ENCODE measurements around the gene FBXO21. TPM values are rescaled to one million over a fixed set of nuclear protein-coding genes. Genes with fewer than 3 reads are reported as not detected.

Gene FBXO21
- total and polyA plus RNA-seq, 7 experiments from 2014 or later: 30.4 to 62.9 (median 51.4) TPM

DNA sequence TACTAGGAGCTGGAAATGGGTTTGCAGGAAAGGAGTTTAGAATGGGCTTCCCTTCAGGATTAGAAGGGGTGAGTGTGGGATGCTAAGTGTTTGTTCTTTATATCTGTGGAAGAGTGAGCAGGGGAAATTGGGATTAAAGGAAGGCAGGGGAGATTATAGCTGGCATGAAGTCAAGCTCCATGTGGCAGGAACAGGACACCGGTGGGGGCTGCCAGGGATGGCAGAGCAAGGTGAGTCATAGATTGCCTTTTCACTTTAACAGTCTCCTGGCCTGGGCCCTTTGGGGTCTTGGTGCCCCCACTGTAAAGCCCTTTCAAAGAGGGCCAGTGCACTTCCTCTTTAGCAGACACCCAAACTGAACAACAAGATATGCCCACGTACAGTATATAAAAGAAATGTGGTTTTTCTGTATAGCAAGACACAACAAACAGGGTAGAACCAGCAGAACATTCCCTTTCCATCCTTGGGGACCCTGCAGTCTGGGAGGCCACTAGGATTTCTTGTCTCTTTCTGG lies 23.1 kb upstream of the FBXO21 start:
- no peak for DNase-seq
- Mint-ChIP-seq H3K27me3 (peaks cover 6 to 17% (median 11%) of the 10 kb centered on the region in 5 donors), H3K4me1 (peaks cover 0 to 2% (median 0%) of the 10 kb centered on the region in 7 donors), H3K27ac (no peak overlapping the region), H3K36me3 (no peaks in the 10 kb centered on the region), H3K4me3 (no peak overlapping the region), H3K9me3 (no peaks in the 10 kb centered on the region)
- Histone ChIP-seq H3K9me3 (ENCODE audit: control insufficient read depth in 2 of 3, low read length in 3 of 3) (no peaks in the 10 kb centered on the region), H3K27me3 (ENCODE audit: control insufficient read depth in 2 of 2, insufficient read depth in 2 of 2, low read length in 2 of 2) (no peaks in the 10 kb centered on the region), H3K36me3 (ENCODE audit: control insufficient read depth in 2 of 3, insufficient read depth in 3 of 3, low read length in 3 of 3) (no peaks in the 10 kb centered on the region), H3K4me3 (ENCODE audit: low read length) (no peak overlapping the region), H3K4me1 (ENCODE audit: control insufficient read depth in 2 of 2, insufficient read depth in 2 of 2, low read length in 2 of 2) (no peaks in the 10 kb centered on the region), H3K27ac (ENCODE audit: low read depth, low read length) (no peak overlapping the region)
- intact Hi-C loops (cut with micrococcal nuclease): loop anchor here (2.0 to 5.0 kb wide), 2 partner anchors 375 to 639 kb away; no protein-coding TSS in a partner anchor
- ChIA-PET CTCF (interaction anchor here (0.7 to 1.7 kb wide), 5 partner anchors 8 to 625 kb away, joined by 3 to 7 read pairs (median 3); no protein-coding TSS in a partner anchor), POLR2A (no interaction called here)
- no peak for ATAC-seq

DNA sequence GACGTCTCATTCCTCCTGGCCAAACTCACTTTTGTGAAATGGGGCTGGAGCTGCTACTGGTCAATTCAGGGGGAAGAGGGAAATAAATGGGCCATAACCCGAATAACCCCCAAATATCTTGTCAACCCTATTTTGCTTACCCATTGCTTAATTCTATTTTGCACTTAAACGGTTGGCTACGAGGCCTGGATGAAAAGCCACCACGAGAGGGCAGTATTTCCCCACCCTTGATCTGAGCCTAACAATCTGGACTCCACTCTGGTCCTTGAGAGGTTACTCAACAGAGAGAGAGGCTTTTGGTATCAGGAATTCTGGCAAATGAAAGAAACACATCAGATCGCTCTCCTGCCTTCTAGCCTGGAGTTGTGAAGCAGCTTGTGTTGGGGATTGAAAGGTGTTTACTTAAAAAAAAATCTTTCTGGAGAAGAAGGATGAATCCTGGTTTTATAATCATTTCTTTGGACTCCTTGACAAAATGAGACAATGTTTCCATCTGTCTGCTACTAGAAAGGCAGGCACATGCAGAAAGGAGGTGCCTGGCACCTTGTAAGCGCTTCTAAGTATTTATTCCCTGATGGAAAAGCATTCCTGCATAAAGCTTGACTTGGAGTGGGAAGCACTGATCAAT lies 22.4 kb upstream of the FBXO21 start:
- H3K9me3 ChIP-seq (ENCODE audit: control insufficient read depth in 2 of 3, low read length in 3 of 3): no peaks in the 10 kb centered on the region
- ChIA-PET POLR2A (no interaction called here), CTCF (interaction anchor here (0.7 to 1.7 kb wide), 4 partner anchors 9 to 625 kb away, joined by 3 to 7 read pairs (median 3); no protein-coding TSS in a partner anchor)
- H3K27ac Mint-ChIP-seq: no peak overlapping the region
- H3K4me1 Mint-ChIP-seq: peaks cover 0 to 4% (median 0%) of the 10 kb centered on the region in 7 donors
- intact Hi-C loops (cut with micrococcal nuclease): loop anchor here (2.0 to 5.0 kb wide), 2 partner anchors 376 to 640 kb away; no protein-coding TSS in a partner anchor
- H3K27me3 Mint-ChIP-seq: peaks cover 10 to 21% (median 16%) of the 10 kb centered on the region in 5 donors
- peak; percentile 18 to 58 (median 45) for DNase-seq
- no peak overlapping the region for H3K4me3 ChIP-seq (ENCODE audit: low read length)
- H3K9me3 Mint-ChIP-seq: peaks cover 0 to 2% (median 0%) of the 10 kb centered on the region in 11 donors
- H3K27ac ChIP-seq (ENCODE audit: low read depth, low read length): no peak overlapping the region
- no peaks in the 10 kb centered on the region for H3K27me3 ChIP-seq (ENCODE audit: control insufficient read depth in 2 of 2, insufficient read depth in 2 of 2, low read length in 2 of 2)
- H3K36me3 ChIP-seq (ENCODE audit: control insufficient read depth in 2 of 3, insufficient read depth in 3 of 3, low read length in 3 of 3): no peaks in the 10 kb centered on the region
- H3K36me3 Mint-ChIP-seq: no peaks in the 10 kb centered on the region
- no peaks in the 10 kb centered on the region for H3K4me1 ChIP-seq (ENCODE audit: control insufficient read depth in 2 of 2, insufficient read depth in 2 of 2, low read length in 2 of 2)
- H3K4me3 Mint-ChIP-seq: no peak overlapping the region
- ATAC-seq: peak; percentile 72

DNA sequence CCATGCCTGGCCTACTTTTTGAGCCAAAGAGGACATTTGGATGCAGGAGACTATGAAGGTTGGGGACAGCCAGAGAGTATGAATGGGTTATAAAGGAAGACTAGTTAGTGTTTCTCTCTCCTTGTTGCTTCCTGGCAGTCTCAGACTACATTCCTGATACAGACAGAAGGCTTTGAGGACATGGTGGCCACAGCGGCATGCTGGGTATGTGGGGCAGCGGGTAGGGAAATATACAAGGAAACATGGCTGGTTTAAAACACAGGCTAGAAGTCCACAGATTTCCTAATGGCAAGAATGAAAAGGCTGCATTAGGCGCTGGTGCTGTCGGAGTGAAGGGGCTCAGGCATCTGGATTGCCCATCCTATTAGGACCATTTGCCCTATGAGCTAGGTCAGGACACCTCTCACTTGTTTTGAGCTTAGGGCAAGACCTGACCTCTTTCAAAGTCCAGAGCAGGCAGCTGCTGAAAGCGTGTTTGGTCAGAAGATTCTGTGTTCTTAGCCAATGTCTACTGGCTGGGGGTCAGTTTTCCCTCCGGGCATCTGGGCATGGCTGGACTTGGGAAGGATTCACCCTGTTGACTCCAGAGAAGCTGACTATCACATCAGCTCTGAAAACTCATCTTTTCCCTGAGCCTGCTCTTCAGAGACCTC lies 20.1 kb upstream of the FBXO21 start:
- ChIA-PET POLR2A (no interaction called here), CTCF (interaction anchor here (0.7 to 1.3 kb wide), 2 partner anchors 117 to 628 kb away, joined by 3 read pairs; no protein-coding TSS in a partner anchor)
- Histone ChIP-seq H3K9me3 (ENCODE audit: control insufficient read depth in 2 of 3, low read length in 3 of 3) (no peaks in the 10 kb centered on the region), H3K36me3 (ENCODE audit: control insufficient read depth in 2 of 3, insufficient read depth in 3 of 3, low read length in 3 of 3) (no peaks in the 10 kb centered on the region), H3K4me1 (ENCODE audit: control insufficient read depth in 2 of 2, insufficient read depth in 2 of 2, low read length in 2 of 2) (no peaks in the 10 kb centered on the region), H3K4me3 (ENCODE audit: low read length) (no peak overlapping the region), H3K27ac (ENCODE audit: low read depth, low read length) (no peak overlapping the region), H3K27me3 (ENCODE audit: control insufficient read depth in 2 of 2, insufficient read depth in 2 of 2, low read length in 2 of 2) (no peaks in the 10 kb centered on the region)
- DNase-seq: no peak
- Mint-ChIP-seq H3K27ac (no peak overlapping the region), H3K4me3 (no peak overlapping the region), H3K4me1 (peaks cover 0 to 4% (median 0%) of the 10 kb centered on the region in 7 donors), H3K9me3 (peaks cover 0 to 2% (median 0%) of the 10 kb centered on the region in 11 donors), H3K27me3 (peaks cover 10 to 20% (median 14%) of the 10 kb centered on the region in 5 donors), H3K36me3 (no peaks in the 10 kb centered on the region)
- intact Hi-C loops (cut with micrococcal nuclease): loop anchor here in 1 of 2 donors (5.0 kb wide), 1 partner anchor 642 kb away; no protein-coding TSS in a partner anchor
- no peak for ATAC-seq

DNA sequence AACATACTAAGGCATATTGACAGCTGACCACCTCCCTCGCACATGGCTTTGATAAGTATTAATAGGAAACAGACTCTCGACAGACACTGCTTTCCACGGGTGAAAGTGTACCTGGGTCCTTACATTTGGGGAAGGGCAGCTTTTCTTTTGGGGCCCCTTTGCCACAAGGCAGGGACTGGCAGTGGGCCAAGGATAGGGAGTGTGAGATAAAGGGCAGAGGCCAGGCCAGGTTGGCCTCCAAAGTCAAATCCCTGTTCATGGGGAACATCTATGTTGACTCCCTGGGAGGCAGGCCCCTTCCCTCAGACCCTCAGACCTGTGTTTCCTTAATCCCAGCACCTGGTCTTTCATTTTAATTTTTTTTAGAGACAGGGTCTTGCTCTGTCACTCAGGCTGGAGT lies 19.4 kb upstream of the FBXO21 start:
- no peaks in the 10 kb centered on the region for H3K36me3 Mint-ChIP-seq
- Histone ChIP-seq H3K4me1 (ENCODE audit: control insufficient read depth in 2 of 2, insufficient read depth in 2 of 2, low read length in 2 of 2) (no peaks in the 10 kb centered on the region), H3K27ac (ENCODE audit: low read depth, low read length) (no peak overlapping the region), H3K4me3 (ENCODE audit: low read length) (no peak overlapping the region), H3K27me3 (ENCODE audit: control insufficient read depth in 2 of 2, insufficient read depth in 2 of 2, low read length in 2 of 2) (no peaks in the 10 kb centered on the region), H3K9me3 (ENCODE audit: control insufficient read depth in 2 of 3, low read length in 3 of 3) (no peaks in the 10 kb centered on the region), H3K36me3 (ENCODE audit: control insufficient read depth in 2 of 3, insufficient read depth in 3 of 3, low read length in 3 of 3) (no peaks in the 10 kb centered on the region)
- H3K4me1 Mint-ChIP-seq: peaks cover 0 to 4% (median 0%) of the 10 kb centered on the region in 7 donors
- ATAC-seq (no peak), DNase-seq (no peak)
- CTCF ChIA-PET: interaction anchor here (0.7 kb wide), 2 partner anchors 21 to 116 kb away, joined by 3 to 4 read pairs; no protein-coding TSS in a partner anchor
- H3K27ac Mint-ChIP-seq: no peak overlapping the region
- H3K27me3 Mint-ChIP-seq: peaks cover 10 to 20% (median 13%) of the 10 kb centered on the region in 5 donors
- intact Hi-C loops (cut with micrococcal nuclease): loop anchor here in 1 of 2 donors (5.0 kb wide), 1 partner anchor 643 kb away; no protein-coding TSS in a partner anchor
- H3K9me3 Mint-ChIP-seq: peaks cover 0 to 2% (median 0%) of the 10 kb centered on the region in 11 donors
- H3K4me3 Mint-ChIP-seq: no peak overlapping the region
- POLR2A ChIA-PET: no interaction called here

DNA sequence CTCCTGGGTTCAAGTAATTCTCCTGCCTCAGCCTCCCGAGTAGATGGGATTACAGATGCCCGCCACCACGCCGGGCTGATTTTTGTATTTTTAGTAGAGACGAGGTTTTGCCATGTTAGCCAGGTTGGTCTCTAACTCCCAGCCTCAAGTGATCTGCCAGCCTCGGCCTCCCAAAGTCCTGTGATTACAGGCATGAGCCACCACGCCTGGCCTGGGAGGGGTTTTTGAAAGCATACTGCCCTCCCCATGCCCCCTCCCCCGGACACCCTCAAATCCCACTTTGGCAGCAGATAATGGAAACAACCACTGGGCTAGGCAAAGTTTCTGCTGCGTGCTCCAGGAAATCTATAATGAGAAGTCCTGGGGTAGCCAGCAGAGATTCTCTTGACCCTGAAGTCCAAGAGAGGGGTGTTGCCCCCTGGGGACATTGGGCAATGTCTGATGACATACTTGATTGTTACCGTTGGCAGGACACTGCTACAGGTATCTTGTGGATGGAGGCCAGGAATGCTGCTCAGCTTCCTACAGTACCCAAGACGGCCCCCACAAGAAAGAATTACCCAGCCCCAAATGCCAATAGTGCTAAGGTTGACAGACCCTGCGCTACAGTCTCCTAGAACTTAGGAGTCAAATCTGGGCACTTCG lies 18.7 kb upstream of the FBXO21 start:
- Mint-ChIP-seq H3K27ac (no peak overlapping the region), H3K4me3 (no peak overlapping the region), H3K27me3 (peaks cover 9 to 20% (median 13%) of the 10 kb centered on the region in 5 donors), H3K36me3 (no peaks in the 10 kb centered on the region), H3K4me1 (peaks cover 0 to 4% (median 0%) of the 10 kb centered on the region in 7 donors), H3K9me3 (peaks cover 0 to 2% (median 0%) of the 10 kb centered on the region in 11 donors)
- H3K4me1 ChIP-seq (ENCODE audit: control insufficient read depth in 2 of 2, insufficient read depth in 2 of 2, low read length in 2 of 2): no peaks in the 10 kb centered on the region
- intact Hi-C loops (cut with micrococcal nuclease): no loop called here
- CTCF ChIA-PET: no interaction called here
- H3K27me3 ChIP-seq (ENCODE audit: control insufficient read depth in 2 of 2, insufficient read depth in 2 of 2, low read length in 2 of 2): no peaks in the 10 kb centered on the region
- no peak for DNase-seq
- POLR2A ChIA-PET: no interaction called here
- ATAC-seq: no peak
- H3K36me3 ChIP-seq (ENCODE audit: control insufficient read depth in 2 of 3, insufficient read depth in 3 of 3, low read length in 3 of 3): no peaks in the 10 kb centered on the region
- no peaks in the 10 kb centered on the region for H3K9me3 ChIP-seq (ENCODE audit: control insufficient read depth in 2 of 3, low read length in 3 of 3)
- H3K27ac ChIP-seq (ENCODE audit: low read depth, low read length): no peak overlapping the region
- H3K4me3 ChIP-seq (ENCODE audit: low read length): no peak overlapping the region

DNA sequence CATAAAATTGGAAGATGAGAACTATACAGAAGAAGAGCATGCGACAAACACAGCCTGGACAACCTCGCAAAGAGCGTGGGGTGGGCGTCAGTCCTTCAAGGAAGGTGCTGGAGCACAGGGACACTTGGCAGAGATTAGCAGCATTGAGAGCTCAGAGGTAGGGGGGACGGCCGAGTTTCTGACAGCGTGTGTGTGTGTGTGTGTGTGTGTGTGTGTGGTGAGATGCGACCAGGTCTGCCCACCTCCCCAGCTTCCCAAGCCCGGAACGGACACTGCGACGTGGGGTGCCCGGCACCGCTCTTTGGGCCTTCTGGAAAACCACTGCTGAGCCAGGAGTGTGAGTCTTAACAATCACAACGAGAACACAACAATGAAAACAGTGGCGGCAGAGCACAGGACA lies 17.9 kb upstream of the FBXO21 start:
- intact Hi-C loops (cut with micrococcal nuclease): no loop called here
- ATAC-seq (no peak), DNase-seq (no peak)
- Mint-ChIP-seq H3K4me1 (peaks cover 0 to 4% (median 0%) of the 10 kb centered on the region in 7 donors), H3K9me3 (peaks cover 0 to 2% (median 0%) of the 10 kb centered on the region in 11 donors), H3K27ac (no peak overlapping the region), H3K4me3 (no peak overlapping the region), H3K27me3 (peaks cover 7 to 22% (median 13%) of the 10 kb centered on the region in 5 donors), H3K36me3 (no peaks in the 10 kb centered on the region)
- no peaks in the 10 kb centered on the region for H3K27me3 ChIP-seq (ENCODE audit: control insufficient read depth in 2 of 2, insufficient read depth in 2 of 2, low read length in 2 of 2)
- POLR2A ChIA-PET: no interaction called here
- H3K4me3 ChIP-seq (ENCODE audit: low read length): no peak overlapping the region
- H3K9me3 ChIP-seq (ENCODE audit: control insufficient read depth in 2 of 3, low read length in 3 of 3): no peaks in the 10 kb centered on the region
- CTCF ChIA-PET: no interaction called here
- no peaks in the 10 kb centered on the region for H3K36me3 ChIP-seq (ENCODE audit: control insufficient read depth in 2 of 3, insufficient read depth in 3 of 3, low read length in 3 of 3)
- H3K27ac ChIP-seq (ENCODE audit: low read depth, low read length): no peak overlapping the region
- H3K4me1 ChIP-seq (ENCODE audit: control insufficient read depth in 2 of 2, insufficient read depth in 2 of 2, low read length in 2 of 2): no peaks in the 10 kb centered on the region
